Activated CD4-positive, alpha-beta T cell treated with anti-CD3 and anti-CD28 coated beads for 24 hours (primary cell): Measurements from ENCODE around the gene ASB18.

Experiments
- DNase-seq, 2 donors: peaks; one replicate each; pipeline ENCODE4 v3.0.0-alpha.2; 2020; ENCODE audit warnings: low read depth in 2 of 2

The ASB18 gene

DNA sequence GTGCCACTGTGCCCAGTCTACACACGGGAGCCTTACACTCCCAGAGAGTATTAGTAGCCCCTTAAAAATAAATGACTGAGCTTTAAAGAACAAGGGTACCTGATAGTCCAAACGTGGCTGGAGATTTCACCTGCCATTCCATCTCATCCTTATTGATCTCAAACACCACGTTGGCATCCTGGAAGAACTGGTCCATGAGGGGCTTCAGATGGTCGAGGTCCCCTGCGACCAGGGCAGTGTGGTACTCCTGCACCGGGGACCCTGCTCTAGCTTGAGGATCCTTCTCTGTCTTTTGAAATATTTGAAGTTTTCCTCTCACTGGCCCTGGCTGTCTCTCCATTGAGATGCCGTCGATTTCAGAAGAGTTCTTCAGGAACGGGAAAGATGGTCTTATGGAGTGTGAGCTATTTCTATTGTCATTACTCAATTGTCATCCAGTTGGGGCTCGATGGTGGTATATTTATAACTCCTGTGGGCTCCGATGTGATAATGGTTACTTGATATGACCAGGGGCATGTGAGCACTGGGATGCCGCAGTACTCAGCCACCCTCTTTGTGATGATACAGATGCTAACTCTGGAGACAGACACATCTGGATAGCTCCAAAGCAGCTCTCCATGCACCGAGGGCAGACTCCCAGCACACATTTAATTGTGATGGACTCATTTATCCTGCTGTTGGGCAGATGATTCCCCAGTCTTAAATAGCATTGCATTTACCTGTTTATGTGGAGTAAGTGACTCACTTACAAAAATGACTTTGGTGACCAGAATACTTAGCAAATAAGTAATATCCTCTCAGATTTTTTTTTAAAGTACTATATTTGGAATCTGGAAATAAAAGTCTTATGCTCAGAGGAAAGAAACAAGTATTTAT is 22.8 kb downstream of the ASB18 start:
- no peak for DNase-seq

DNA sequence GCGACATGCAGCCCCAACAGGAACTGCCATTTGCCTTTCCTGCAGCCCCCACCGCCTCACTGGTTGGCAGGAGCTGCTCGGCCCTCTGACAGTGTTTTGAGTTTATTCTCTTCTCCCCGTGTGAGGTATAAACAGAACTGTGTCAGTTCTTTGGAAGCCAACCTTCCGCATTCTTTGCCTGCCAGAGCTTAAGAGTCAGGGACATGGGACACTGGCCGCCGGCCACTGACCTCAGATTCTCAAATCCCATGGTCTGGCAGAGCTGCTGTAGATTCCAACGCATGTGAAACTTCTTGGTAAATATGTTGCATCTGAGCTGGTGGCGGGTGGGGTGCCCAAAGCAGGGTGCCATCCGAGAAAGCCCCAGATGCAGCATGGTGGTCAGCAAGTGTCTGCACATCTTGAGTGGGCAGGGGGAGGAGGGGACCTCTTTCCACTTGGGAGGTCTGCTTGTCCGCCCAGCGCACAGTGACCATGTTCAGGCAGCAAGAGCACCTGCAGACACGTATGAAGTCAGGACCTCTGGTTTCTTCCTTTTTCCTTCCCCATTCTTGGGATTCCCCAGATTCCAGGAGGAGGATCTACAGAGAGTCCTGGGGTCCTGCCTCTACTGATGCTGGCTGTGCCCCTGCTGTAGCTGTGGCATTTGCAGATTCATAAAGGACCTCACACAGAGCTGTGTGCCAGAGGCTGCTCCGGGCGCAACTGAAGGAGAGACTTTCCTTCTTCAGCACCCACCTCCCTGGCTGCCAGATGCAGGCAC is 23.8 kb downstream of the ASB18 start:
- DNase-seq = no peak

DNA sequence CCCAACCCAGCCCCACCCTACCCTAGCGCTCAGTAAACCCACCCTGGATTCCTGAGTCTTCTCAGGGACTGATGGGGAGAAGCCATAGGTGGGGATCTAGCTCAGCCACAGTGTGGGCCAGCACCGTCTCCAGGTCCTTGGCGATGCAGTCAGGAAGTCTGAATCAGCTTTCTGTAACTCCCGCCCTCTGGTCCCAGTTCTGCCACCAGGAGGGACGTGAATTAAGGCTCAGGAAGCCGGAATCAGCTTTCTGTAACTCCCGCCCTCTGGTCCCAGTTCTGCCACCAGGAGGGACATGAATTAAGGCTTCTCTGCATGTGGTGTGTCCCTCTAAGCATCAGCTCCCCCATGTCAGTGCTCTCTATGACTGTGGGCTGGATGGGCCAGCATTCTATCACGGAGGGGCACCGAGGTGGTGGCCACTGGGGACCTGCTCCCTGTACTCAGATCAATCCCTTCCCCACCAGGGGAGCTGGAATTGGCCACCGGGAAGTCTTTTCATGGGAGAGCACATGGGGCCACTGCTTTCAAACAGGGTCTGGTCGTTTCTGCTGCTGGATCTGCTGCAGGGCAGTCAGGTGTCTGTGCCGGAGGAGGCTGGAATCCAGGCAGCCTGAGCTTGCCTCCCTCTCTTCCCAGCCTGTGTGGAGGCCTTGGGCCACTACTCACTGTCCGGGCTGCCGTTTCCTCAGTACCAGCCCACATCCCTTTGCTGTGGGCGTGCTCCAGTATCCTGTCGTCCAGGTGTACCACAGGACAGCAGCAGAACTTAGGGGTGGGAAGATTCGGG is 24.7 kb downstream of the ASB18 start:
- DNase-seq = no peak

DNA sequence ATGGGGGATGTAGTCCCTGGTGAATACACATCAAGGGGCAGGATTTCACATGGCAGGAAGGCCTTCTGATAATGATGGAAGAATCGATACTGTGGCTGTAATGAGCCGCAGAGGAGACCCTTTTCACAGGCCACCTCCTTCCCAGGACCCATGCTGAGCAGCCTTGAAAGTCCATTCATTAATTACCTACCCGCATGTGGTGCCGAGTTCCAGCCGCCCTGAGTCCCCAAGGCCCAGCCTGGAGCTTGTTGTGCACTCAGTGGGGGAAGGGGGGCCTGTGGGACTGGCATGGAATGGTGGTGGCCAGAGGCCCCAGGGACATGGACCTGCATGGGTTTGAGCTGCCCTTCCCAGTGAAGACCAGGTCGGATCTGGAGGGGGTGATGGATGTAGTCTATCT is 25.5 kb downstream of the ASB18 start:
- no peak for DNase-seq

DNA sequence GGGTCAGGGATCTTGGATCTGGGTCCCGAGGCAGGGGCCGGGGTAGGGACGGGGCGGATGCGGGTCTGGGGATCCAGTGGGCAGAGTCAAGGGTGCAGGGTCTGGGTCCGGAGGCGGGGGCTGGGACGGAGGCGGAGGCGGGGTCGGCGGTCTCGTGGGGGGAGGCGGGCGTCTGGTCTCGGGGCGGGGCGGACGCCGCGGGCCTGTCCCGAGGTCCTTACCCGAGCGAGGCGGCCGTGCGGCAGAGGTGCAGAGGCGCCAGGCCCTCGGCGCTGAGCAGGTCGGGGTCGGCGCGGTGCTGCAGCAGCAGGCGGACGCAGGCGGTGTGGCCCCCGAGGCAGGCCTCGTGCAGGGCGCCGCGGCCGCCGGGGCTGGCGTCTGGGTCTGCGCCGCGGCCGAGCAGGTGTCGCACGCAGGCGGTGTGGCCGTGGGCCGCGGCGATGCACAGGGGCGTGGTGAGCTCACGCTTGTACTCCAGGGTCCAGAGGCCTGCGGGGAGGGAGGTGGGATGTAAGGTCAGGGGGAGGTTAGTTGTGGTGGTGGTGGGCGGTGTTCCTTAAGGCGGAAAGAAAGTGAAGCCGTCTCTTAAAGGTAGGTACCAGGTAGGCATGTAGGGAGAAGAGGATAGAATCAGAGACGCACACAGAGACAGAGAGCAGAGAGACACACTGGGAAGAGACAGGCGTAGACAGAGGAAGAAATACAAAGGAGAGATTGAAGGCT is 26.6 kb downstream of the ASB18 start:
- no peak for DNase-seq

DNA sequence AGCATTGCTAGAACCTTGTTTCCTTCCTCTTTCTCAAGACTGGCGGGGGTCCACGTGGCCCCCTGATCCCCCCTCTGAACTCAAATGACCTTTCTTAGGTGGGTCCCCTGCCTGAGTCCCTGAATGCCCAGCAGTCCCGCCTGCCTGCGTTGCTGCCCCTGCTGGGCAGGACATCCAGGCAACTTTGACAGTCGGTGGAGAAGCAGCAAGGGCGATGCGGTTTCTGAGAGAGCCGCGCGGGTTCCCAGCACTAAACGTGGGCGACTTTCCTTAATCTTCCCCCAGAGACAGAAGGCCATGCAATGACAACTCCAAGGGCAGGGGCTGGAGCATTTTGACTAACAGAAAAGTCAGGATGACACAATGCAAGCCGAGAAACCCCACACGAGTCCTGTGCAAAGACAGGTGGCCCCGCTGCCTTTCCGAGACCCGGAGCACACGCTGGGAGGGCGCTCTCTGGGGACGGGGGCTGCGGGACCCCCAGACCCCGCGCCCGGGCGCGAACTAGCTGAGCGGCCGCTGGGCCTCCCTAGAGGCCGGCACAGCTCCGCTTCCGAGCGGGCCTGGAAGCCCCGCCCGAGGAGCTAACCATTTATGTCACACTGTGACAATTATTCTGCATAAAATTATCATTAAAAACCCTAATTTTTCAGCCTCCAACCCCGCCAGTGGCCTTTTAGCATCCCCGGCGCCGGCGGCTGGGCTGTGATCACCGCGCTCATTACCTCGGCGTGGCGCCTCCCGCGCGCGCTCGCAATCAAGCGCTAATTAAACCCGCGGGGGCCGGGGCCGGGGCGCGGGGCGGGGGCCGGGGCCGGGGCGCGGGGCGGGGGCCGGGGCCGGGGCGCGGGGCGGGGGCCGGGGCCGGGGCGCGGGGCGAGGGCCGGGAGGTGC is 27.4 kb downstream of the ASB18 start:
- no peak for DNase-seq

DNA sequence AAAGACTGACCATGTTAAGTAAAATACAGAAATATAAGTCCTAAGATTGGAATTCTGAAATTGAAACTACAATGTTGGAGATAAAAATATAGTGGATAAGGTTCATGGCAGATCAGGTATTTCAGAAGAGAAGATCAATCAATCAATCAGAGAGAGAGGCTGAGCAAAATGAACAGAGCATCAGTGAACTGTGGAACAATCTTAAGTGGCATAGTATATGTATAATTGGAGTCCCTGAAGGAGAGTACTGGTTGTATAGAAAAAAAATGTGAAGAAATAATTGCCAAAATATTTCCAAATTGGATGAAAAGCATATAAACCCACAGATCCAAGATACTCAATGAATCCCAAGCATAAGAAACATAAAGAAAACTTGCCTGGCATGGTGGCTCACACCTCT is 35.0 kb downstream of the ASB18 start:
- no peak for DNase-seq

DNA sequence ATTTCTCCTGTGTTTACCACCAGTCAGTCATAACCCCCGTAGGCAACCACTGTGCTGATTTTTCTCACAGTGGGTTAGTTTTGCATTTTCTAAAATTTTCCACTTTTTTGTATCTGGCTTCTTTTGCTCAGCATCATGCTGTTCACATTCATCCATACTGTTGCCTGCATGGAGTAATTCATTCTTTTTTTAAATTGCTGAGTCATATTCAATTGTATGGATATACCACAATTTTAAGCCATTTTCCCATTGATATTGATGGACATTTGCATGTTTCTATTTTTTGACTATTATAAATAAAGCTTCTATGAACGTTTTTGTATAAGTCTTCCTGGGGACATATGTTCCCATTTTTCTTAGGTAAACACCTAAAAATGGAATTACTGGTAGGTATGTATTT is 40.5 kb downstream of the ASB18 start:
- no peak for DNase-seq

DNA sequence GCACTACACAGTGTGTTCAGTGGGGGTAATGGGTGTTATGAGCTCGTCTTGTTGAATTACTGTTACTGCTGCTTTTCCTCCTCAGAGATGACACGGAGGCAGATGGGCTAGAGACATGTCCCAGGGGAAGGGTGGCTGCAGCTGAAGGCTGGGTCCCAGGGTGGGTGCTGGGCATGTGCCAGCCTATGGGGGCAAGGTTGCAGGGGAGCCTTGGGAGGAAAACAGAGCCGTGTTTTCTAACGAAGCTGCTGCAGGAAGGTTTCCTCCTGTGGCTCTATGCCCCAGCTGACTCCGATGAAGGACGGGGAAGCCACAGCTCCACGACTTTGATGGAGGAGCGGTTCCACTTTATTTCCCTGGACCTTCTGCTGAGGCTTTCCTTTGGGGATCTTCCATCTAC is 42.4 kb downstream of the ASB18 start:
- DNase-seq = no peak

DNA sequence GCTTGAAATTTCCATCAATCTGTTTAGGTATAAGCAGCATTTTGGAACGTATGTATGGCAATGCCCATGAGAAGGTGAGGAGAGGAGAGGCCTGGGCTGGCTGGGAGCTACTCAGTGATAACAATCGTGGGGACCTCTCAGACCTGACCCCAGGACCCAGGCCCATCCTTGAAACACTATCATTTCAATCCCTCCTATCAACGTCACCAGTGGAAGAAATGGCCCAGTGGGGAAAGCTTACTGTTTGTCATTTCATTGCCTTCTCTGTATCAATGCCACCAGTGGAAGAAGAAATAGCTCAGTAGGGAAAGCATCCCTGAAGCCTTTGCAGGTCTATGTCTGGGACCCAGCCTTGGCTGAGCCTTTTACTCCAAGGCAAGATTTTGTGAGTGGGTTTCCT is 44.8 kb downstream of the ASB18 start:
- no peak for DNase-seq

DNA sequence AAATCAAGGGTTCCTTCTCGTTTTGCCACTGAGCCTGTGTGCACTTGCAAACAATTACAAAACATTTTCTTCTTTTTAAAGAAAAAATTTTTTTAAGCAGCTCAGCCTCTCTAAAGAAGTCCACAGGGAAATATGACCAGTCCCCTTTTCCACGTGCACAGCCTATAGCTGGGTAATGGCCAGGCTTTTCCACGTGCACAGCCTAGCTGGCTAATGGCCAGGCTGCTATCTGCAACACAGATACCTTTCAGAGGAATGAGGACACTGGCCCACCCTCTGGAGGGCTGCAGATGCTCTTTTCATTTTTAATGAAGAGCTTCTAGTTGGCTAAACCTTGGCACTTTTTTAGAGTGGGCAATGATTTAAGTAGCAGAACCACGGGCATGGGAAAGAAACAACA is 46.3 kb downstream of the ASB18 start:
- no peak for DNase-seq

DNA sequence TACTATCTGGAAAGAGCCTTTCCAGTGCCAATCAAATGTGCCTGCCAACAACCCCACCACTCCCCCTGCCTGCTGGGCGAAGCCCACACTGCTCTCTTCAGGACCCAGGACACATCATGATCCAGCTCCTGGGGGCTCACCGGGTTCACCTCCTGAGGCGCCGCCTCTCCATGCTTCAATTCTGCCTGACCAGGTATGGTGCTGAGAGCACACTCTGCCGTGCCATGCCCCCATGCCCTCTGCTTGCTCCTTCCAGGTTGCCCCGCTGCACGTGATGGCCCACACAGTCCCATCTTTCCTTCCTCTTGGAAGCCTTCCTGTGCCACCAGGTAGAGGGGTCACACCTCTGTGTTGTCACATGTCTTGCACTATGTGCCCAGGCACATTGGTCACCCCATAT is 47.5 kb downstream of the ASB18 start:
- DNase-seq = no peak

DNA sequence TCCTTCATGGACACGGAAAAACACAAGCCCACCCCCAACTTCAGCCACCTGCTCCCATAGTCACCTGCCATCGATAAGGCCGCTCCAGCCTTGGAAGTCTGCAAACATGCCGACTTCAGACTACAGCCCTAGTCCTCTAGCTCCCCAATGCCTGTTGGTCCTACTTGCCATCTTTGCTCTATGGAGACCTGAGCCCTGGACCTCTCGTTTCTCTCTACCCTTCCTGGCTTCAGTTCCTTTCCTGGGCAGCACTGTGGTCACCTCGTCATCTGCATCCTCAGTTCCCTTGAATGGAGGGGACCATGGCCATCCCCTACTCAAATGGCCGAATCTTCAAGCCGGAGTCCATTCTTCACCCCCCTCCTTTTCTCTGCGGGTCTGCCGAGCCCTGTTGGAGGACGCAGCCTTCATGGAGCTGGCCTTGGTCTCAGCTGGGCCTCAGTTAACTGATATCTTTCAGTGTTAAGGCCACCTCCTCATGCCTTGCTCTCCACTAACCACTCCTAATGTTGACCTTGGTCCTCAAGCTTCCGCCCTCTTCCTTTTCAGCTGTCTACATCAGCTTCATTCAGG is 48.4 kb downstream of the ASB18 start:
- DNase-seq = no peak

DNA sequence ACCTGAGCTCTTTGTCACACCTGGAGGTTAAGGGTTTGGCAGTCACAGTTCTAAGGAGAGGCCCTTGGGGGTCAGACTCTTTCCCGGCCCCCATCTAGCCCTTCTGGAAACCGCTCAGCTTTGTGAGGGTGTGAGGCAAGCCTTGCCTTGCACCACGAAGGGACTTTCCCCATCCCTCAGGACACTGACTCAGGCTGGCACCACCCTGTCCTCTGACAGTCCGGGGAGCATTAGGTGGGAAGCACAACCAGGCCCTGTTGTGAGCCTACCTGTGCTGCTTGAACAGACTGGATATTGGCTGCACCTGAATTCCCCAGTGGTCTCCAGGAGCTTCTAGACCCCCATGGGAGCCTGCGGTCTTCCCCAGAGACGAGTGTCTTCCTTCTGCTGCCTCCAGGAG is 49.0 kb downstream of the ASB18 start:
- DNase-seq = no peak

DNA sequence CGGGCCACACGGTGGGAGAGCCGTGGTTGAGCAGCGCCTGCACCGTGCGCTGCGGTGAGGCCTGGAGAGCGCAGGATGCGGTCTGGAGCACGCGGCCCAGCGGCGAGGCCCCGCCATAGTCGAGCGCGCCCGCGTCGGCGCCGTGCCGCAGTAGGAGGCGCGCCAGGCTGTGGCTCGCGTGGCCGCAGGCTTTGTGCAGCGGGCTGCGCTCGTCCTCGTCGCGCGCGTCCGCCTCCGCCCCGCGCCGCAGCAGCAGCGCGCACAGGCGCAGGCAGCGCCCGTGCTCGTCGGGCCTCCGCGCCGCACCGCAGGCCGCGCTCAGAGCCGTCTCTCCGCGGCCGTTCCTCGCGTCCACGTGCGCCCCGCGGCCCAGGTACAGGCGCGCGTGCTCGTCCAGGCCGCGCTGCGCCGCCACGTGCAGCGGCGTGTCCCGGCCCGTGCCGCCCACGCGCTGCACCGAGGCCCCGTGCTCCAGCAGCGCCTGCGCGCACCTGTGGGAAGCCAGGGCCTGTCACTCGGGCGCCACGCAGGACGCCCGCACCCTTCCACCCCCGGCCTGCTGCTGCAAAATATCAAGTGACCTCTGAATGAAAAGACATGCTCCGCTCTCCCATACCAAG is 49.7 kb downstream of the ASB18 start:
- no peak for DNase-seq

DNA sequence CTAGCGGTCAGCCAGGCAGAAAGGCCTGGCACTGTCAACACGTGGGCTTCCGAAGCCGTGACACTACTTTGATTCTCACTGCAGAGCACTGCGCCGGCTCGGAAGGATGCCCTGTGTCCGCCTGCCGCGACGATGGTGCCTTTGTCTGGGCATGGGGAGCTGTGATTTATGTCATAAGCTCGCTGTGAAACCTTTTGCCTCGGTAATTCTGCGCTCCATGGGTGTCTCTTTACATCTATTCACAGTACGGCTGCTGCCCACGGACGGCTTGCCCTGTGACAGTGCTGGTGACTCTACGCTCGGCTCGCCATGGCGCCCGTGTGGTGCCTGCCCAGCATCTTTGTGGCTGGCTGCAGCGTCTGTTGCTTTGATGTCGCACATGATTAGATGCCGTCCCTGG is 52.9 kb downstream of the ASB18 start:
- DNase-seq = no peak

DNA sequence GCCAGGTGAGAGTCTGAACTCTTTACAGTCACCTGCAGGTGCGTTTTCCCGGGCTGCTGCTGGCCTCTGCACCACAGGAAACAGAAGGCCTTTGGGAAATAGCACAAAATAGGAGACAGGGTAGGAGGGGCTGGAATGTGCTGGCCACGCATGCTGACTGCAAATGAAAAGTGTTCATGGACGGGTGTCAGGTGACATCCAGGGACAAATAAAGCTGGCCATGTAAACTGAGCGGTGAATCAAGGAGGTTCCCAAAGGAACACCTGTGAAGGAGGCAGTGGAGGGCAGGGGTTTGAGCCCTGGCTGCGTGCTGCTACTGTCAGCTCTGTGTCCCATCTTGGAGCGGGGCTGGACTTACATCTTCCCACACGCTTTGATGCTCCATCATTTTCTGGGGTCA is 53.7 kb downstream of the ASB18 start:
- no peak for DNase-seq

DNA sequence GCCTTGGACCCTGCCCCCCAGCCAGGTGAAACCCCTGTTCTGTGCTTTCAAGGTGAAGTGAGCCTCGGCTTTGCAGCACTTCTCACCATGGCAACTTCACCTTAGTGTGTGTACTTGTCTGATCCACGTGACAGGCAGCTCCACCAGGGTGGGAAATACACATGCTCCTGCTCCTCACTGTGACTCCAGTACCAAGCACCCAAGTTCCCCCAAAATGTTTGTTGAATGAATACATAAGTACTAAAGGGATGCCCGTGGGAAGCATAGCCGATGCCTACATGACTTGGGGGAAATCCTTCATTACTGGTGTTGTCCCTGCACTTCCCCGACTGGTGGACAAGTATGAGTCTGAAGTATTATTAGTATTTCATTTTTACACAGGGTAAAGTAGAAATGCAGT is 54.2 kb downstream of the ASB18 start:
- no peak for DNase-seq

DNA sequence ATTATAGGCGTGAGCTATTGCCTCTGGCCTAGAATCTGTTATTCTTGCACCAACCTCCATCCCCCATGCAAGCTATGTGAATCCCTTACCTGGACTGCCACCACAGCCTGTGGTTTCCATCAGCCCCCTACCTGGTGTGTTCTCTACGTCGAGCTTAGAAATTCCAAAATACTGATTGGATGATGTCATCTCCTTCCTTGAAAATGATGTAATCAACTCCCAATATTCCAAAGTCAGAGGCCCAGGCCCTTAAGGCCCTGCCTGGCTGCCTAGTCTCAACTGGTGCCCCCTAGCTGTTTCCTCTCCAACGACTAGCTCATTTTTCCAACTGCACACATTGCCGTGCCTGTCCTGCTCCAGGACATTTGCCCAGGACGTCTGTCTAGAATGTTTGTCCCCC is 54.7 kb downstream of the ASB18 start:
- no peak for DNase-seq
